ENCODE data around the gene LGALS4. TPM values are rescaled to one million over a fixed set of nuclear protein-coding genes. Genes with fewer than 3 reads are reported as not detected.
"Not testable (repeated sequence)": the region's sequence is repeated elsewhere in the genome, so short reads cannot be mapped to it uniquely, and the experiment has no call there.

LGALS4 gene
- polyA plus RNA-seq, 3 donors: 1.3 to 2.4 (median 1.9) TPM

- DNase-seq: no peak
These were observed 14.3 kb upstream of the LGALS4 start for GRCh38 chr19:38826856-38827551.

DNA sequence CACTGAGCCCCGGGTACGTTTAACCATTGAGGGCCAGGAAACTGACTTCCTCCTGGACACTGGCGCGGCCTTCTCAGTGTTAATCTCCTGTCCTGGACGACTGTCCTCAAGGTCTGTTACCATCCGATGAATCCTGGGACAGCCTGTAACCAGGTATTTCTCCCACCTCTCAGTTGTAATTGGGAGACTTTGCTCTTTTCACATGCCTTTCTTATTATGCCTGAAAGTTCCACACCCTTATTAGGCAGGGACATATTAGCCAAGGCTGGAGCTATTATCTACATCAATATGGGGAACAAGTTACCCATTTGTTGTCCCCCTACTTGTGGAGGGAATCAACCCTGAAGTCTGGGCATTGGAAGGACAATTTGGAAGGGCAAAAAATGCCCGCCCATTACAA lies 13.2 kb upstream of the LGALS4 start:
- not testable (repeated sequence) for DNase-seq

DNA sequence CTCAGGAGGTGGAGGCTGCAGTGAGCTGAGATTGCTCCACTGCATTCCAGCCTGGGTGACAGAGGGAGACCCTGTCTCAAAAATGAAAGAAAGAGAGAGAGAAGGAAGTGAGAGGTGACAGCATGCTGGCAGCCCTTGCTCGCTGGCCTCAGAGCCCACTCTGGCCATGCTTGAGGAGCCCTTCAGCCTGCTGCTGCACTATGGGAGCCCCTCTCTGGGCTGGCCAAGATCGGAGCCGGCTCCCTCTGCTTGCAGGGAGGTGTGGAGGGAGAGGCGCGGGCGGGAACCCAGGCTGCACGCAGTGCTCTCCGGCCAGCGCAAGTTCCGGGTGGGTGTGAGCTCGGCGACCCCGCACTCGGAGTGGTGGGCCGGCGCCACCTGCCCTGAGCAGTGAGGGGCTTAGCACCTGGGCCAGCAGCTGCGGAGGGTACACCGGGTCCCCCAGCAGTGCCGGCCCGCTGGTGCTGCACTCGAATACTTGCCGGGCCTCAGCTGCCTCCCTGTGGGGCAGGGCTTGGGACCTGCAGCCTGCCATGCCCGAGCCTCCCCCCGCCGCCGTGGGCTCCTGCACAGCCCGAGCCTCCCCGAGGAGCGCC lies 8.6 kb upstream of the LGALS4 start:
- not testable (repeated sequence) for DNase-seq

- DNase-seq: no peak
These were observed 6.6 kb upstream of the LGALS4 start for GRCh38 chr19:38819231-38819920.

- DNase-seq: no peak
These were observed 4.3 kb upstream of the LGALS4 start for GRCh38 chr19:38817081-38817480.

DNA sequence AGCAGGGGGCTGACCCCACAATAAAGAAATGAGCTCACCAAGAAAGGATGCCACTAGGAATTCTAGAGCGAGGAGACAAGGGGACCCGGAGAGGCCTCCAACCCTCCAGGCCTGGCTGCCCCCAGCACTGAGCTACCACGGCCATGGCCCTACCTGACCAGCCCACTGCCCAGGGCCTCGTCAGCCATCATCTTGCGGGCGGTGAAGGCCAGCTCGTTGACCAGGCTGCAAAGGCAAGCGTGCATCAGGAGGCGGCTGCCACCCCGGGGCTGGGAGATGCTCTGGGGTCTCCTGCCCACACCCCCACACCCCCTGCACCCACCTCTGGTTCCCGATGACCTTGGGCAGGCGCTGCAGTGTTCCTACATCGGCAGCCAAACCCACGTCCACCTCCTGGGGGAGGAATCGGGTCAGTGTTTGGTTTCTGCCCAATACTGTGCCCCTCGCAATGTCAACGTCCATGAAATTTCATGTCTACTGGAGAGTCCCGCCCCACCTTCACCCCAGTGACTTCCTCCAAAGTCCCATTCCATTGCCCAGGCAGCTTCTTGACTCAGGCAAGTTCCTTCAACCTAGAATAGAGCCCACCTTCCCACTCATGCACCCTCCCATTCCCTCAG lies 3.5 kb upstream of the LGALS4 start:
- no peak for DNase-seq

- no peak for DNase-seq
These were observed 2.6 kb upstream of the LGALS4 start for GRCh38 chr19:38815059-38816001.

GRCh38 chr19:38813932-38814331 lies 1.2 kb upstream of the LGALS4 start:
- DNase-seq: not testable (repeated sequence)

GRCh38 chr19:38813323-38813722 lies 578 bp upstream of the LGALS4 start:
- no peak for DNase-seq

DNA sequence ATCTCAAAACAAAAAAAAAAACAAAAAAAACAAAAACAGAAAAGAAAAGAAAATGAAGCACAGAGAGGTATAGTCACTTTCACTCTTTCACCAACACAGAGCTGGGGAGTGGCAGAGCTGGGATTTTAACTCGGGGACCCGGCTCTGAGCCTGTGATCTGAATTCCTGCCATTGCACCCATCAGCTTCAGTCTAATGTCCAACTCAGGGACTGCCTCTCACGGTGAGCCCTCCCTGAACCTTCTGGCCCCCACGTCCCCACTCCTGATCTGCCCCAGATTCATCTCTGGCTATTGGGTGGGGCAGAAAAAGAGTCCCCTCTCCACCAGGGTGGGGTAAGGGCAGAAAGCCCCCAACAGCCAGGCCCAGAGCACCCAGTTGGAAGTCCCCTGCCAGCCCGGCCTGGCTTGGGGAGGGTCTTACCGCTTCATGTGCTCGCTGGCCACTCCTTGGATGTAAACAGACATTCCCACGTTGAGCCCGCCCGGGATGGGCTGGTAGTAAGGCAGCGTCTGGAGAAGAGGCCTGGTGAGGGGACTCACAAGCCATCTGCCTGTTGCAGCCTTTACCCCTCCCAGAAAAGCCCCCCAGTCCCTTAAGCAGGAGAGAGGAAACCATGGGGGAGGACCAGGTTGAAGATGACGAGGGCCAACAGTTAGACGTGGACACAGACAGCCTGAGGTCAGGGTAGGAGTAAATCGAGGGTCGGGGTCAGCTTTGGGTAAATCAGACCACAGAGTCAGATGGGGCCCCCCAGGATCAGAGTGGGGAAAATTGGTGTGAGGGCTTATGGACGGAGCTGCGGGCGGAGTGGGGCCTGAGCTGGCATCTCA lies 520 bp downstream of the LGALS4 start:
- DNase-seq: no peak

GRCh38 chr19:38809592-38810252 lies 3.0 kb downstream of the LGALS4 start:
- no peak for DNase-seq

GRCh38 chr19:38808741-38809140 lies 4.0 kb downstream of the LGALS4 start:
- DNase-seq: no peak

DNA sequence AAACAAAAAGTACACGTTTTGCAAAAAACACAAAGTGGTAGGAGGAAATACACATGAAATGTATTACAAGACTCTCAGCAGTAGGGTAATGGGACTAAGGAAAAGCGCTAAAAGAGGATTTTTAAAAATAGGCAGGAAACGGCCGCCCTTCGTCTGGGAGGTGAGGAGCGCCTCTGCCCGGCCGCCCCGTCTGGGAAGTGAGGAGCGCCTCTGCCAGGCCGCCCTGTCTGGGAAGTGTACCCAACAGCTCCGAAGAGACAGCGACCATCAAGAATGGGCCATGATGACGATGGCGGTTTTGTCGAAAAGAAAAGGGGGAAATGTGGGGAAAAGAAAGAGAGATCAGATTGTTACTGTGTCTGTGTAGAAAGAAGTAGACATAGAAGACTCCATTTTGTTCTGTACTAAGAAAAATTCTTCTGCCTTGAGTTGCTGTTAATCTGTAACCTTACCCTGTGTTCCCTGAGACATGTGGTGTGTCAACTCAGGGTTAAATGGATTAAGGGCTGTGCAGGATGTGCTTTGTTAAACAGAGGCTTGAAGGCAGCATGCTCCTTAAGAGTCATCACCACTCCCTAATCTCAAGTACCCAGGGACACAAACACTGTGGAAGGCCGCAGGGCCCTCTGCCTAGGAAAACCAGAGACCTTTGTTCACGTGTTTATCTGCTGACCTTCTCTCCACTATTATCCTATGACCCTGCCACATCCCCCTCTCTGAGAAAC lies 5.2 kb downstream of the LGALS4 start:
- DNase-seq: peak; percentile 4

GRCh38 chr19:38806371-38806770 lies 6.4 kb downstream of the LGALS4 start:
- DNase-seq: no peak

DNA sequence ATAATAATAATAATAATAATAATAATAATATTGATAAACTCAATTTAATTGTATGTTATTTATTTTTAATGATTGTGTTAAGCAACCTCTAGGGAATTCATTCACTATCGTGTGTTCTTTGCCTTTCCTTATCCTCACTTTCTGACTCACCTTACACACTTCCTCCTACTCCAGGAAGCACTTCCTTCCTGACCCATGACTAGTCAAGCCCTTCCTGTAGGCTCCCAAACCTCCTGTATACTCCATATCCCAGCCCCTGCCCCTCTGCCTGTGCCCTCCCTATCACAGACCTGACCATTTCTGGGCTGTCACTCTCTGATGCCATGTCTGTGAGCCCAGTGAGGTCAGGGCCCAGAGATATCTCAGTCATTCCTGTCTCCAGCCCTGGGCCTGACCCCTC lies 7.6 kb downstream of the LGALS4 start:
- DNase-seq: no peak

GRCh38 chr19:38803543-38803942 lies 9.2 kb downstream of the LGALS4 start:
- DNase-seq: no peak

GRCh38 chr19:38801359-38802095 lies 11.2 kb downstream of the LGALS4 start:
- no peak for DNase-seq

DNA sequence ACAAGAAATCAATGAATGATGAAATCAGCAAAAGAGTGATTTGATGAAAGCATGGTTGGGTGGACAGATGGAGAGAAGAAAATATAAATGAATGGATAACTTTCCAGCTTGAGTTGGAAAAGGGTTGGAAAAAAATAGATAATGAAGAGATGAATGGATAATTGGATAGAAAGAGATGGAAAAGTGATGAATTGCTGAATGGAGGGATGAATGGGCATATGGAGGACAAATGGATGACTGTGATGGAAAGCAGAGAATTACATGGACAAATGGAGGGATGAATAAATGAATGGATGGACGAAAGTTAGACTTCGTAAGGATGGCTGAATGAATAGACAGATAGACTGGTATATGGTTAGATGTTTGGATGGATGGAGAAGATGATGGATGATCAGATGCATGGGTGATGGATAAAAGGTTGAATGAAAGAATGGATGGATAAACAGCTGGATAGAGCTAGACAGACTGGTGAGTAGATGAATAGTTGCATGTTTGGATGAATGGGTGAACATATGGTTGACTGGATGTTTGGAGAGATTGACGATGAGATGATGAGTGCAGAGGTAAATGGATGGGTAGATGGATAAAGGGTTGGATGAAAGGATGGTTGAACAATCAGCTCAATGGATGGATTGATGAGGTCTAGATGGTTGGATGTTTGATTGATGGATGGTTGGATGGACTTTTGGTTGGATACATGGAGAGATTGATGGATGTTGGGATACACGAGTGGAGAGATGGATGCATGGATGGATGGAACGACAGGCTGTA lies 12.0 kb downstream of the LGALS4 start:
- DNase-seq: no peak

All from renal pelvis (tissue), 4 donors.